NCI-H524 treated with DMSO at 0.1 percent for 48 hours (cell line): ENCODE results near the gene RPUSD3.
A peak's percentile ranks its signal among the peaks of the same experiment; 100 is the strongest.
"Not testable (repeated sequence)": the region's sequence is repeated elsewhere in the genome, so short reads cannot be mapped to it uniquely, and the experiment has no call there.

Source experiments
- DNase-seq: peaks from one replicate; lab custom pipeline; 2025; lab: John Stamatoyannopoulos, UW

The RPUSD3 gene

DNA sequence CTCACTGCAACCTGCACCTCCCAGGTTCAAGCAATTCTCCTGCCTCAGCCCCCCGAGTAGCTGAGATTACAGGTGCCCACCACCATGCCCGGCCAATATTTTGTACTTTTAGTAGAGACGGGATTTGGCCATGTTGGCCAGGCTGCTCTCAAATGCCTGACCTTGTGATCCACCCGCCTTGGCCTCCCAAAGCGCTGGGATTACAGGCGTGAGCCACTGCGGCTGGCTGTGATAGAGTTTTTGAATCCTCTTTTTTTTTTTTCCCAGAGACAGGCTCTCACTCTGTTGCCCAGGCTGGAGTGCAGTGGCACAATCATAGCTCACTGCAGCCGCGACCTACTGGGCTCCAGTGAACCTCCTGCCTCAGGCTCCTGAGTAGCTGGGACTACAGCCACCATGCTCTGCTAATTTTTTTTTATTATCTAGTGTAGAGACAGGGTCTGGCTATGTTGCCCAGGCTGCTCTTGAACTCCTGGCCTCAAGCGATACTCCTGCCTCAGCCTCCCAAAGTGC, 21.4 kb upstream of the RPUSD3 start:
- not testable (repeated sequence) for DNase-seq

DNA sequence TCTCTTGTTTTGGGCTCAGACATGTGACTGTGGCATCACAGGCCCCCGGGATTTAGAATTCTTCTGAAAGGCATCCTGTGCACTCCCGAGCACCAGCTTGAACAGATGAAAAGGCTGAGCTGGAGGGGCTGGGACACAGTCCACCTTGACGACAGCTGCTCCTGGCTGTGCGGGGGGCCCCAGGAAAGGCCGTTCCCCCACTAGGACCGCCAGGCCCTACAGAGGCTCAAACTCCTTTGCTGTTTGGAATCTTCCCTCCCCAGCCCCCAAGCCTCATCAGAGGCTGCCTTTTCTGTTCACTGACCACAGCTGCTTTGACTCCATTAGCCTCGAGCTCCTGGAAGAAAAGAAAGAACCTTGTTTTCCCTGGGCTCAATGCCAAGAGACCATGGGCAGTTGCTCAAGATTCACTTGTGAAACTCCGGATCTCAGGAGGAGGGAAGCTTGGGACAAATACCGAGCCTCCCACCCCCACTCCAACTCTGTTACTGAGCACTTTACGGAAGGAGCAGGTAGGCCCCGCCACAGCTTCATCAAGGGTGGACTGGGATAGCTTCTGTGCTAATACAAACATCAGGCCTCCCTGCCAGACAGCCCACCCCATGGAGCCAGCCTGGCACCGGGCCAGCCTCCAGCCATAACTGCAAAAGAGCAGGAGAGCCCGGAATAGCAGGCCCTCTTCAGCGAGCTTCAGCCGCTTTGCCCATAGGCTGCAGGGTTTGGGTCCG, 20.6 kb upstream of the RPUSD3 start:
- DNase-seq: no peak

DNA sequence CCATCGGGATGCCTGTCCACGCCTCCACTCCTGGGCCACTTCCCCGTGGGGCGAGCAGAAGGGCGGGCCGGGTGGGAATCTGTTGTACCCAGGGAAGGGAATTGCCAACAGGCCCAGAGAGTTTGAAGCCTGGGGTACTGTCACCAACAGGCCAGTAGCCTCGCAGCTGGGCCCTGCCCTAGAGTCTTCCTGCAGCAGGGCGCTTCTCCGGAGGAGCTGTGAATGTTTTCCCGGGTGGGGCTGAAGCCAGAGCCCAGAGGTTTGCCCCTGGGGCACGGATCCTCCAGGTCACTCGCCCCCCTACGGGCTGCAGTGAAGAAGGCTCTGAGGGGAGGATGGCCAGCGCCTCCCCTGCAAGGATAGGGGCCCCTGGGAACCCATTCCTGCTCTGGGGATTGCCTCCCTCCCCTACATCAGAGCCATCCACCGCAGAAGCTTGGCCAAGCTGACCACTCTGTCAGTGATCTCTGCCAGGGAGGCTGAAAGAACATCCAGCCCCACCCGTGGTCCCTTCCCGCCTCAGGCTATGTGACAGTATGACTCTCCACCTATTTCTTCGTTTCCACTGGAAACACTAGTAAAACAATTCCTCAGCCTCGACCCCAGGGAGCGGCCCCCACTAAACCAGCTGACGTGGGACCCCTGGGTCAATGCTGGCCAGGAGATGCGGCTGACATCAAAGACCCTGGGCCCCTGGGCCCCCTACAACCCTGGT, 19.4 kb upstream of the RPUSD3 start:
- no peak for DNase-seq

DNA sequence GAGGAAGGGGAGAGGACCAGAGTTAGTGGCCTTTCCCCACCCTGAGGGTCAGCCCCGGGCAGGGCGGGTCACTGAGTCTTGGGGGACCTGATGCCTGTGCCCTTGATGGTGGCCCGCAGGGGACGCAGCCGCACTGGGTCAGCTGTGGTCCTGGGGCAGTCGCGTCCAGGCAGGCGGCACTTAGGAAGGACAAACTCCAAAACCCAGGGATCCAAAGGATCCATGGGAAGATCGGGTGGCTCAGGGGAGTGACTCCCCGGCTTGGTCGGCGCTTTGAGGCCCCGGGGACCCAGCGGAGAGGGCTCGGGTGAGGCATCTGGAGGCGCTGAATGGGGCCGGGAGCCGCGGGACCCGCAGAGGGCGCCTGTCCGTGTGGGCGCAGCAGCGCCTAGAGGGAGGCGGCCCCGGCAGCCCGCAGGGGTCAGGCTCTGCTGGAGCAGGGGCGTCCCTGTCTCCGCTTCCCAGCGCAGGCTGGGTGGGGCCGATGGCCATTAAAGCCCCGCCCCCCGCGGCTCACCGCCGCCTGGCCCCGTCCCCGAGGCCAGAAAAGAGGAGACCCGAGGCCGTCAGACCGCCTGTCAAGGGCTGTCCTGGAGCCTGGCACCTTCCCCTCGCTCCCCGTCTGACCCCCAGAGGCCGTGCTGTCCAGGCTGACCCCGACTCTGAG, 18.7 kb upstream of the RPUSD3 start:
- DNase-seq: no peak

DNA sequence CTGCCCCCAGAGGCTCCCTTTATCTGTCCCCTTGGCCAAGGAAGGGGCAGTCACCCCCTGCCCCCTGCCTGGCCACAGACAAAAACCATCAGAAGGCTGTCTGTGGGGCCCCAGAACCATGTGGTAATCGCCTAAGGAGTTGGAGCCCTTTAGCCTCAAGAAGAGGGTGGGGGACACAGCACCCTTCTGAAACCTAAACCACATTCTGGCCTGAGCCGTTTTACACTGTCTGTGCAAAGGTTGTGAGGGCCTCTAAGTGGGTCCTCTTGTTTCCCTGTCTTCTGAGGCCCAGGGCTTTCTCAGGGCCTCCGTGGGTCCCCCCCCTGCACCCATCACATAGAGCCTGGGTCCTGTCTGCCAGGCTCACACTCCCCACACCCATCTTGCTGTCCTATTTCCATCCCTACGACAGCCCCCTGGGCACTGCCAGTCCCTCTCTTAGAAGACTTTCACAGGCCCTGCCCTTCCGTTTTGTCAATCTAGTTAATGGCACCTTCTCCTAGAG, 17.9 kb upstream of the RPUSD3 start:
- no peak for DNase-seq

DNA sequence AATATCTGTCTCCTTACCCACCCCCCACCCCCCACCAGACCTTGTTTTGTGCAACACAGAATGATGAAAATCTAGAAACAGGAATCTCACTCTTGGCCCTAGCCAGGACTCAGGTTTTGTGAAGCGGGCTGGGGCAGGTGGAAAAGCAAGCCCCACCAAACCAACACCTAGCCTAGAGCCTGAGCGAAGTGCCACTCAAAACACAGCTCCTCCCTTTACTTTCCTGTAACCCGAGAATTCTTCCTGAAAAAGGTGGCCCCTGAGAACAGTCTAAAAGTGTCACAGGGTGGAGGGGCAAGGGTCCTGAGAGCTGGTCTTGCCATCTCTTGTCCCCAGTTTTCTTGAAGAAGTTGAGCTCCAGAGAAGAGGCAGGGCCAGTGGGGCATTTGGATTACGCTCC, 17.4 kb upstream of the RPUSD3 start:
- no peak for DNase-seq

DNA sequence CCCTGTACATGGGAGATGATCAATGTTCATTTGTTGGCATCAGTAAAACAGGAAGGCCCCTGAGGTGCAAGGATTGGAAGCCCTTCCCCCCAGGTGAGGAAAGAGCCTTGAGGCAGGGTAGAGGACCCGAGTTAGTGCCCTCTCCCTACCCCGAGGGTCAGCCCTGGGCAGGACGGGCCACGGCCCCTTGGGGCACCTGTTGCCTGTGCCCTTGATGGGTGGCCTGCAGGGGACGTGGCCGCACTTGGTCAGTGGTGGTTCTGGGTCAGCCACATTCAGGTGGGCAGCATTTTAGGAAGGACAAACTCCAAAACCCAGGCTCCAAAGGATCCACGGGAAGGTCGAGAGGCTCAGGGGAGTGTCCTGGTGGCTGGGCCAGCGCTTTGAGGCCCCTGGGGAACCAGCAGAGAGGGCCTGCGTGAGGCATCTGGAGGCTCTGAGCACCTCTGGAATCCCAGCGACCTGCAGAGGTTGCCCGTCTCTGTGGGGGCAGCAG, 15.8 kb upstream of the RPUSD3 start:
- no peak for DNase-seq

DNA sequence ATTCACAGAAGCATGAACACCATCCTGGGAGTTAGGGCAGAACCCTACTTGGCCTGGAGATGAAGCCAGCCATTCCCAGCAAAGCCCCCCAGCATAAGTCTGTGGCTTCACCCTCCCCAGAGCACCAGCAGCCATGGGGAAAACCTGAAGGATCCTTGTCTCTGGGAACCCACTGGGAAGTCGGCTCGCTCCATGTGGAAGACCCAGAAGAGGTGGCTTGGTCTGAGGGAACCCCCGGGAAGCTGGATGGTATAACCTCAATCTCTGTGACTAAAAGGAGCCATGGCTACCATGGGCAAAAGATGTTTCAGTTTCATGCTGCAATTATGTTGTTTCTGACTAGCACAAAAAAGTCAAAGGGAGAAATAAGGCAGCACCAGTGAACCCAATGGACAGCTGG, 11.8 kb upstream of the RPUSD3 start:
- DNase-seq: no peak

DNA sequence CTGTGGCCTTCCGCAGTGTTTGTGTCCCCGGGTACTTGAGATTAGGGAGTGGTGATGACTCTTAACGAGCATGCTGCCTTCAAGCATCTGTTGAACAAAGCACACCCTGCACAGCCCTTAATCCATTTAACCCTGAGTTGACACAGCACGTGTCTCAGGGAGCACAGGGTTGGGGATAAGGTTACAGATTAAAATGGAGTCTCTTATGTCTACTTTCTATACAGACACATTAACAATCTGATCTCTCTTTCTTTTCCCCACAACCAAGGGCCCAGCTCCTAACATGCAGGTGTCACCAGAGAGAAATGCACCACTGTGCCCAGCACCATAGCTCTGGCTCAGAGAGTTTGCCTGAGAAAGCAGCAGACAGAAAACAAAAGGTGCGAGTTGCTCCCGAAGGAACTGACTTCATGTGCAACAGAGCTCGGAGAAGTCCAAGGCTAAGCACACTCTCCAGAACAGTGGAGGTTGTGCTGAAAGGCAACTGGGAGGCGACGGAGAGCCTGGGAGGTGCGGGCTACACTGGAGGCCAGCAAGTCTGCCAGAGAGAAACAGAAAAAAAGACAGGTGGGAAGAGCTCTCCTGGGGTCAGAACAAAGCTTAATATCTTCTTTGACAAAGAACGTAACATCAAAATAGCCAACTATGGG, 10.6 kb upstream of the RPUSD3 start:
- peak; percentile 69 for DNase-seq

DNA sequence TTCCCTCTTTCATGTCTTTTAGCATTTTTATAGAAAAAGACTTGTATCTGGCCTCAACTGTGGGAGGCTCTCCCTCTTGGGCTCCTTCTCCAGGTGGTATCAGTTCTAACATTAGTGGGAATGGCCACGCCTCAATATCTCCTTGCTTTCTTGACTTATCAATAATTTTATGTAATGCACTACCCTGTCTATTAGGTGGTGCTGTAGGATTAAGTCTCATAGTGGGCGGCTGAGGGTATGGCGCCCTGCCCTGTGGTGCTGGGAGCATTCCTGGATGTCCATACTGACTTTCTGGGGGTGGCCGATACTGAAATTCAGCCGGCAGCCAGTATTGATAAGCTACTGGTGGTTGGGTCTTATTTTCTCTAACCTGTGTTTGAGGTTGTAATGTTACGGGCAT, 8.7 kb upstream of the RPUSD3 start:
- no peak for DNase-seq

DNA sequence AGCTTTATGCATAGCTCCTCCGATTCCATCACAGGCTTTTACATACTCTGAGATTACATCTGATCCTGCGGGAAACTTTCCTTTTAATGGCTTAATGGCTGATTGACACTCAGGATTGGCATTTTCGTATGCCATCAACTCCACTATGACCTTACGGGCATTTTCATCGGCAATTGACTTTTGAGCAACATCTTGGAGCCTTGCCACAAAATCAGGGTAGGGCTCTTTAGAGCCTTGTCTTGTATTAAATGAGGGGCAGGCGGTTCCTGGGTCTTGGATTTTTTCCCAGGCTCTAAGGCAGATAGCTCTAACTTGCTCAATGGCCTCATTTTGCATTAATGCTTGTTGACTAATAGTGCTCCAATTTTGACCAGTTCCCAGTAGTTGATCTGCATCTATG, 8.1 kb upstream of the RPUSD3 start:
- not testable (repeated sequence) for DNase-seq

DNA sequence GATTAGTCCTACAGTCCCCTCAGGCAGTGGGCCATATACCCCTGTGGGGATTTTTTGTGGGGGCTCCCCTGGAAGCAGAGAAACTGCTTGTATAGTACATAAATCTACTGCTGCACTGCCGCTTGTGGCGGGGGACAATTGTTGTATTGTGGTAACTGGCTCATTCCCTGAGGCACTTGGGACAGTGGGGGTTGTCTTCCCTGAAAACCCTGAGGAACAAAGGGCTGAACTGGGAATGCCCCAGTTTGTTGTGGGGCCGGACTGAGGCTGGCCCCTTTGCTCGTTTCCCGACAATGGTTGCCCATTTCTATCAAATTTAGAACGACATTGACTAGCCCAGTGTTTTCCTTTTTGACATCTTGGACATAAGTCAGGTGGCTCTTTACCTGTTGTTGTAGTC, 7.6 kb upstream of the RPUSD3 start:
- DNase-seq: not testable (repeated sequence)

DNA sequence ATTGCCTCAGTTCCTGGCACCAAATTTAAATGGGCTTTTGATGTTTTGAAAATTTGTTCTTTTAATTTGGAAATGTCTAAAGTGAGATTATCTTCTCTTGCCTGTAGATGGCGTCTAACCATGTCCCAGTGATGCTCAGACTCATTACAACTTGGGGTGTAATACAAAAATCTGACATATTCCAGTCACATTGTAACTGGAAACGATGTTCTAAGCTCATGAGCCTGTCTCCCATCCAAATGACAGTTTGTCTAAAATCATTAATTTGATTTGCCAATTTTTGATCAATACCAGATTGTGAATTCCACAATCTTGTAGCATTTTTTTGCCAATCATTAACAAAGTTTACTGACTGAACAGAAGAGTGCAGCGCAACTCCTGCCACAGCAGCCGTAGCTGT, 5.1 kb upstream of the RPUSD3 start:
- not testable (repeated sequence) for DNase-seq

DNA sequence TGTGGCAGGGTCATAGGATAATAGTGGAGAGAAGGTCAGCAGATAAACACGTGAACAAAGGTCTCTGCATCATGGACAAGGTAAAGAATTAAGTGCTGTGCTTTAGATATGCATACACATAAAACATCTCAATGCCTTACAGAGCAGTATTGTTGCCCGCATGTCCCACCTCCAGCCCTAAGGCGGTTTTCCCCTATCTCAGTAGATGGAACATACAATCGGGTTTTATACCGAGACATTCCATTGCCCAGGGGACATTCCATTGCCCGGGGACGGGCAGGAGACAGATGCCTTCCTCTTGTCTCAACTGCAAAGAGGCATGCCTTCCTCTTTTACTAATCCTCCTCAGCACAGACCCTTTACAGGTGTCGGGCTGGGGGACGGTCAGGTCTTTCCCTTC, 4.1 kb upstream of the RPUSD3 start:
- DNase-seq: not testable (repeated sequence)

DNA sequence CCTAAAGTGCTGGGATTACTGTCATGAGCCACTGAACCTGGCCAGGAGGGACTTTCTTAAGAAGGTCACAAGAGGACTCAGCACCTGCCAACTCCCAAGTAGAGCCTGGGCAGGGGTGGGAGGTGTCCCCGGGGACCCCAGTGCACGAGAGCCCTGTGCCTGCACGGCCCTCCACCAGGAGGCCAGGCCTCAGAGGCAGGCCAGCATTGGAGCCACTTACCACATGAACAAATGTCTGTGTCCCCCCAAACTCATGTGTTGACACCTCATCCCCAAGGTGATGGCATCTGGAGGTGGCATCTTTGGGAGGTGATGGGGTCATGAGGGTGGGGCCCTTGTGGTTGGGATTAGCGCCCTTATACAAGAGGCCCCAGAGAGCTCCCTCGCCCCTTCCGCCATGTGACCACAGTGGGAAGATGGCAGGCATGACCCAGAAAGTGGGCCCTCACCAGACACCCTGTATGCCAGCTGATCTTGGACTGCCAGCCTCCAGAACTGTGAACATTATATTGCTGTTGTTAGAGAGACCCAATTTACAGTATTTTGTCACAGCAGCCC, 3.2 kb upstream of the RPUSD3 start:
- DNase-seq: no peak

DNA sequence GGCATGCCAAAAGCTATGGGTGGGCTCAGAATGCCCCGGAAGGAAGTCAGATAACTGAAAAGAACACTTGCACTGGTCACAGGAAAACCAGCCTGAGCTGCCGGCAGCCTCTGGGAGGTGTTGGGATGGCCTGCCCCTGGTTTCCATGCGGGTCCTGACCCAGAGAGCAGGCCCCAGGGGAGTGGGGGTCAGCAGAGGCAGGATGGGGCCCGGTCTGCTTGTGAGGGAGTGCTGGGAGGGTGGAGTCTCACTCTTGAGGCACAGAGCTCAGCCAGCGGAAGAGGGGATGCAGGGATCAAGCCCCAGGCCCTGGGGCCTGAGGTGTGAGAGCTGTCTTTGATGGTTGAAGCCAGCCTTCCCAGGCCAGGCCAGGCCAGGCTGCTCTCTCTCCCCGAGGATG, 2.4 kb upstream of the RPUSD3 start:
- no peak for DNase-seq

DNA sequence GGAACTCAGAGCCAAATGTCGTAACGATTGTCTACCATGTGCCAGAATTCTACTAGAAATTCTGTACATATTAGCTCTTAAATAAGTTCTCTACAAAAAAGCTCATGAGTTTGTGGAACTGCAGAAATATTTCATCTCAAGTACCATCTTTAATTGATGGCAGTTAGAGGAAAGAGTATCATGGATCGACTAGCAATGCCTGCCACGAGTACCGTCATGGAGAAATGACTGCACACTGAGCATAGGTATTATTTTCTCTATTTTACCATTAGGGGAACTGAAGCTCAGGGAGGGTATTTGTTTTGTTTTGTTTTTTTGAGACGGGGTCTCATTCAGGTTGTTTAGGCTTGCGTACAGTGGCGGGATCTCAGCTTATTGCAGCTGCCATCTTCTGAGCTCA, 2.8 kb downstream of the RPUSD3 start:
- DNase-seq: no peak

DNA sequence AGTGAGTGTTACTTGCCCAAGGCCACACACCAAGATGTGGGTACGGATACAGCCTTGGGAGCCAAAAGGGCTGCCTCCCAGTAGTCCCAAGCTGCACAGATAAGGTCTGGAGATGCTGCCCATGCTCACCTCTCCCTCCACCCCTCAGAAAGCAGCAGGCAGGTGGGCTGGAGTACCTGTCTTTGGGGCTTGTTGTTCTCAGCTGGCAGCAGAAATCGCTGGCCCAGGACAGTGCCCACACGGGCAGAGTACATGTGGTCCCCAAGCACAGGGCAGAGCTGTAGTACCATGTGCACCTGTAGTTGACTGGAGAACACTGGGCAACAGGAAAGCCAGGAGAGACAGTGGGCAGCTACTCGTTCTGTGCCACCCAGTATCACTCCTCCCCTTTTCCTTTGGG, 5.0 kb downstream of the RPUSD3 start:
- DNase-seq: no peak

DNA sequence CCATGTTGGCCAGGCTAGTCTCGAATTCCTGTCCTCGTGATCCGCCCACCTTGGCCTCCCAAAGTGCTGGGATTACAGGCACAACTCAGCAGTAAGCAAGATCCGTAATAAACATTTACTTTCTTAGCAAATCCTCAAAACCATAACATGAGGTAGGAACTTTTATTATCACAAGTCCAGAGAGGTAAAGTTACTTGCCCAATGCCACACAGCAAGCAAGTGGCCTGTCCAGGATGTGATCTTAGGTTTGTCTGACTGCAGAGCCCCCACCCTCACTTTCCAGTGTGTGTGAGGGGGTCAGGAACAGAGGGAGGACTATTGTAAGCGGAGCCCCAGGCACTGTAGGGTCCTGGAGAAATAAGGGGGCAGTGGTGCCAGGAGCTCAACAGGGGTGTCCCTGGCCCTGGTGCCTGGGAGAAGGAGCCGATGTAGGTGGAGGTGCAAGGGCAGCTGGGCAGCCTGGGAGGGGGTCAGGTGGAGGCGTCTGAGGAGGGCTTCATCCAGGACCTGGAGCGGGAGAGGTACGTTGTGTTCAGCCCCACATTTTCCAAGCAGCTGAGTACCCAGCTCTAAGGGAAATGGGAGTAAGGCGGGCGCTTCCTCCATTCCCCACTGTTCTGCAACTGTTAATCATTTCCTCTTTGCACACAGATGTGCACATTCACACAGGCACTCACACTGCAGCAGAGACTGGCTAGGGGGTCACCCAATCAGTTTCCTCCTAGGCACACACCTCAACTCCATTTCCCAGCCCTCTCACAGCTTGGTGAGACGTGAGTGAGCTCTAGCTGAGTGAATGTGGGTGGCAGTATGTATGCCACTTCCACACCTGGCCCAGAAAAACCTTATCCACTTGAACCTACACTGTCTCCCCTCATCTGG, 5.9 kb downstream of the RPUSD3 start:
- no peak for DNase-seq

DNA sequence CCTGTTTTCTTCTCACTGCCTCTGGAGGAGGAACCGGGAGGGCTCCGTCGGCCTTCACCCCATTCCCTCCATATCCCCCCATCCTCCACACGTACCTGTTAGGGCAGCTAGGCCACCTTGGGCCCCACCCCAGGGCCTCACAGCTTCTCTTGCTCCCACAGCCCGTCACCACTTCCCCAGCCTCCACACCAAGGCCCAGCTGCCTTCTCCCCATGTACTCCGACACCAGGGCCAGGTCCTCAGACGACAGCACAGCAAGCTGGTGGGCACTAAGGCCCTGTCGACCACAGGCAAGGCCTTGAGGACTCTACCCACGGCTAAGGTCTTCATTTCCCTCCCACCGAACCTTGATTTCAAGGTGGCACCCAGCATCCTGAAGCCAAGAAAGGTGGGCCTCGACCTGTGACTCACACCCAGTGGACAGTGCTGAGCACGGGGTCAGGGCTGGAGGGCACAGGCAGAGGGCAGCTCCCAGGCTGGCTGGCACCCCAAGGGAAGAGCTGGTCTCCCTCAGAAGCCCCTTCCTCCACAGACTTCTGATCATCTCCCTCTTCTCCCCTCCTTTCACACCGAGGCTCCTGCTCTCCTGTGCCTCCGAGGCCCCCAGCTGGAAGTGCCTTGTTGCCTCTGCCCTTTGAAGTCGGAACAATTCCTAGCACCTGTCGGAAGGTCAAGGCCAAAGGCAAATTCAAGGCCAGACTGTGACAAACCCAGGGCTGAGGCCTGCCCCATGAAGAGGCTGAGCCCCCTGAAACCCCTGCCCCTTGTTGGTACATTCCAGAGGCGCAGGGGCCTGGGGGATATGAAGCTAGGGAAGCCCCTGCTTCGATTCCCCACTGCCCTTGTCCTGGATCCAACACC, 9.1 kb downstream of the RPUSD3 start:
- DNase-seq: no peak
